Choroid plexus epithelial cell (primary cell): ENCODE measurements around the gene HSD17B11.

ENCODE experiments used
- DNase-seq: peaks from one replicate; pipeline ENCODE4 v3.0.0-alpha.2; 2010; ENCODE audit warnings: low read depth
- H3K4me3 ChIP-seq: 2 replicates; pipeline ENCODE4 v1.5.1; 2011; ENCODE audit warnings: low read depth, mild to moderate bottlenecking, control low read depth, low read length, moderate library complexity
- TF ChIP-seq, protein P1 (sequence below): conservative IDR thresholded peaks from 2 replicates; pipeline ENCODE4 v1.5.1; 2011; ENCODE audit warnings: low read depth, mild to moderate bottlenecking, control low read depth, inconsistent platforms, low read length, moderate library complexity

Gene HSD17B11

DNA sequence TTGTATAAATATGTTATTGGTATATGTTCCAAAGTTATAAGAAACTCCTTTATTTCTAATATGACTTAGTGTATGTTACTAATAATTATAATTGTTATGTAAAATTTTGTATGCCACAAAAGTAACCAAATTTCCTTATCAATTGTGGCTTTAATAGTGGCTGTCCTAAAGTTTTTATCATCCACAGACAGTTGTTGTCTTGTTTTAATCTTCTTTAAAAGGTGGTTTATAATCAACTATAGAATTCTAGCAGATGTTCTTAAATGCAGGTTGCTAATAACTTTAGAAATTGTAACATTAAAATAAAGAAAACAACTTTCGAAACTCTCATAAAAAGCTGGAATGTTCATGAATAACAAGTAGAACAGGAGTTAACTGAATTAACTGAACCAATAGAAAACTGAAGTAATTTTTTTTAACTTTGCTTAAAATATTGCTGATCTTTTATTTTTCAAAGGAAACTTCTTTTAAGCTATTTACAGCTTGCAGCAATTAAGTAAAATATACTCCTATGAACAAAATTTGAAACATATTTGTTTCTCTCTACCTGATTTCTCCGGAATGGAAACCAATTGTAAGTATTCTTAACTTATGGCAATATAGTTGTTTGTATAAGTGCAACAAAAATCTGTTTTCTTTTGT, 24.3 kb downstream of the HSD17B11 start:
- TF ChIP-seq, protein P1, sequence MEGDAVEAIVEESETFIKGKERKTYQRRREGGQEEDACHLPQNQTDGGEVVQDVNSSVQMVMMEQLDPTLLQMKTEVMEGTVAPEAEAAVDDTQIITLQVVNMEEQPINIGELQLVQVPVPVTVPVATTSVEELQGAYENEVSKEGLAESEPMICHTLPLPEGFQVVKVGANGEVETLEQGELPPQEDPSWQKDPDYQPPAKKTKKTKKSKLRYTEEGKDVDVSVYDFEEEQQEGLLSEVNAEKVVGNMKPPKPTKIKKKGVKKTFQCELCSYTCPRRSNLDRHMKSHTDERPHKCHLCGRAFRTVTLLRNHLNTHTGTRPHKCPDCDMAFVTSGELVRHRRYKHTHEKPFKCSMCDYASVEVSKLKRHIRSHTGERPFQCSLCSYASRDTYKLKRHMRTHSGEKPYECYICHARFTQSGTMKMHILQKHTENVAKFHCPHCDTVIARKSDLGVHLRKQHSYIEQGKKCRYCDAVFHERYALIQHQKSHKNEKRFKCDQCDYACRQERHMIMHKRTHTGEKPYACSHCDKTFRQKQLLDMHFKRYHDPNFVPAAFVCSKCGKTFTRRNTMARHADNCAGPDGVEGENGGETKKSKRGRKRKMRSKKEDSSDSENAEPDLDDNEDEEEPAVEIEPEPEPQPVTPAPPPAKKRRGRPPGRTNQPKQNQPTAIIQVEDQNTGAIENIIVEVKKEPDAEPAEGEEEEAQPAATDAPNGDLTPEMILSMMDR: no peak
- H3K4me3 ChIP-seq: no peak overlapping the region
- DNase-seq: no peak

DNA sequence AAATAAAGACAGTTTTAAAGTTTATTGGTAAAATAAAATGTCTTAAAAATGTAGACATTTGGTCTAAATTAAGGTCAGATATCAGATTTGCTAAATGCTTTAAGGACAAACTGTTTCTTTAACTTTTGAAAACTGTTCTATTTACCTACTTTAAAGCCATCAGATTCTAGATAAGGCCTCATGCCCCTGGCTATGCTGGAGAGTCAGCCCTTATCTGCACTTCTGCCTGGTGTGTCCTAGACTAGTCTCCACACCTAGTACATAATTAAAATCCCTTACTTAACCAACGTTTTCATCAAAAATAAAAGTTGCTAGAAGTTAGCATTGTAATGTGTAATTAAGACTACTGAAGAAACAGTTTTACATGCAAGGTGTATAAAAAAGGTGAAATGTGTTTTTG, 25.6 kb downstream of the HSD17B11 start:
- TF ChIP-seq, protein P1: no peak
- no peak overlapping the region for H3K4me3 ChIP-seq
- DNase-seq: no peak

DNA sequence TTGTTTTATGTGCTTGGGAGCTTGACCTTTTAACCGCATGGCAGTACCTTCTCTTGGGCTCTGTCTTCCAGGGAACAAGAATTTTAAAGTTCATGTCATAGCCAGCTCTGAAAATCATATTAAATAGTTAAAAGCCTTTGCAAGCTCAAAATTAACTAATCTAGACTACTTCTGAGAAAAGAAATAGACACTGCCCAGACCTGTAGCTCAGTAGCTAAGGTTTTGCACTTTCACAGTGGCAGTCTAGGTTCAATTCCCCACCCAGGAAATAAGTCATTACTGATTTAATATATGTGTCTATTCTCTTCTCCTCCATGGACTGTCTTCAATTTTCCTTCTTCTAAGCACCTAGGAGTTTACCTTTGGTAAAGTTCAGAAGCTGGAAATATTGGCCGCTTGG, 27.4 kb downstream of the HSD17B11 start:
- TF ChIP-seq, protein P1: no peak
- DNase-seq: no peak
- no peak overlapping the region for H3K4me3 ChIP-seq

DNA sequence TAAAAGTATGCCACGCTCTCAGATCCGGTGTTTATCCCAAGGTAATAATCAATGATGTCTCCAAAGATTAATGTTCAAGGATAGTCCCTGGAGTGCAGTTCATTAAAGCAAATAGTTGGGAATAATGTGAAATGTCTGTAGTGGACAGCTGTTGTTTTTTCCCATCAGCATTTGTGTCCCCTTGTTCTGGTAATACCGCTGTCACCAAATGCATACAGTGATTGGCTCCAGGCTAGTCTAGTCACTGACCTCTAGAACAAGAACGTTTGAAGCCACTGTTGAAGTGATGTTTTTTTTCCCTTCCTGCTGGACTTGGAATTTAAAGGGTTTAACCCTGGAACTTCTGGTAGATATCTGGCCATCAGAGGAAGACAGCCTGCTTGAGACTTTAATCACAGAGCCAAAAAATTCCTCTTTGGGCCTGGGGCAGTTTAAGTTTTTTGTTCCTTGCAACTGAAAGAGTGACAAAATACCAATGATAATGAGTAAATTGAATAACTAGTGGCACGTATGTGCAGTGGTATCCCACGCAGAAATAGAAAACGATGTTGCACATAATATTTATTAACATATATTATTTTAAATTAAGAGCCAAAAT, 30.6 kb downstream of the HSD17B11 start:
- TF ChIP-seq, protein P1: no peak
- no peak for DNase-seq
- no peak overlapping the region for H3K4me3 ChIP-seq

DNA sequence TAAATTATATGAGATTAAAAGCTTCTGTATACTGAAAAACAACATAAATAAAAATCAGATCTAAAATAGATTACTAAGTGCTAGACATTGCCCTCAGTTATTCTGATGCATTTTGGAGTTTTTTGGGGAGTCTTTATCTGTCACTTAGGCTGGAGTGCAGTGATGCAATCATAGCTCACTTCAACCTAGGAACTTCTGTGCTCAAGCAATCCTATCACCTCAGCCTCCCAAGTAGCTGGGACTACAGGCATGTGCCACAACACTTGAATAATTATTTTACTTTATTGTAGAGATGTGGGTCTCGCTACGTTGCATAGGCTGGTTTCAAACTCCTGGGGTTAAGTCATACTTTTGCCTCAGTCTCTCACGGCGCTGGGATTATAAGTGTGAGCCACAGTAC, 31.7 kb downstream of the HSD17B11 start:
- no peak overlapping the region for H3K4me3 ChIP-seq
- TF ChIP-seq, protein P1: no peak
- no peak for DNase-seq

DNA sequence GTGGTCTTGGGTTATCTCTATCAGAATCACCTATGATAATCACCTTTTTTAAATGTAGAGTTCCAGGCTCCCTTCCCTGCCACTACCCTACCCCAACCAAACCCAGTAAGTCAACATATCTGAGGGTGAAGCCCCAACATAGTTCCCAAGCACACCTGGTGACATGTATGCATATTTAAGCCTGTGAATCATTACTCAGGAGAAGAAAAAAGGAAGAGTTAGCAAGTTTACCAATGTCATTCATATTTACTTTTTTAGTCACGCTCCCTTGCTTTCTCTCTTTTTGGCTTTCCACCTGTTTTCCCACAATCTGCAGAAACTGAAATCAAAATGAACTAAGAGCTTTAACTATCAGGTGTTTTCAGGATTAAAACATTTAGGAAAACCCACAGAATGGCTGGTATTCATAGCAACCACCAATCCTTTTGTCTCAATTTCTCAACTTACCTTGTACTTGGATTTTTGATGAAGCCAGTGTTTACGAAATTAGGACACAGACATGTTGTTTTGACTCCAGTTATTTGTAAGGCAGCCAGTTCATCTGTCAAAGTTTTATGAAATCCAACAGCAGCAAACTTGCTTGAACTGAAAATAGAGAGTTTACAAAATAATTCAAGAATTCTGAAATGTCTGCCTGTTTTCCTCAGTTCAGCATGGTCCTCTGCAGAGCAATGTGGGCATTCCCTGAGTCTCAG, 34.0 kb downstream of the HSD17B11 start:
- no peak for DNase-seq
- H3K4me3 ChIP-seq: no peak overlapping the region
- TF ChIP-seq, protein P1: no peak
